ENCODE measurements around the gene POLDIP2. TPM values are rescaled to one million over a fixed set of nuclear protein-coding genes. Genes with fewer than 3 reads are reported as not detected.

POLDIP2 gene
- total and polyA plus RNA-seq, 10 of the 15 experiments (the other 5 are each of a cell fraction or from before 2014, with no cell fraction given) = 22.8 to 196 (median 121) TPM

DNA sequence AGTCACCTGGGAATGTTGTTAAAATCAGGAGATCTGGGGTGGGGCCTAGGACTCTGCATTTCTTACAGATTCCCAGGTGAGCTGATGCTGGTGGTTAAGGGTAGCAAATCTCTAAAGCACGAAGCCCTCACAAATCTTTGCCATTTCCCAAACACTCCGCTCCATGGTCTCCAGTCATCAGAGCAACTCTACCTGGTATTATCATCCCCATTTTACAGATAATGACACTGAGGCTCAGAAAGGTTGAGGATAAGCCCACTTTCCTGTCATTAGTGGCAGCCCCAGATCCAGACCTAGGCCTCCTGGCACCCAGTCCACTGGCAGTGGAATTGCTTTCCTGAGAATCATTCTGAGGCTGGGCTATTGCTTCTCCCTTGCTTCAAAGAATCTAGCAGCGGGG, 39.9 kb upstream of the POLDIP2 start:
- no peaks in the 10 kb centered on the region; the same call in 1 of the 2 replicates for H3K4me1 ChIP-seq (ENCODE audit: control insufficient read depth, insufficient read depth, low read length)
- ChIA-PET POLR2A (no interaction called here), CTCF (interaction anchor here (6.2 kb wide), 1 partner anchor 19 kb away, joined by 37 read pairs; no protein-coding TSS in a partner anchor), RAD21 (ENCODE audit: unreplicated experiment) (no interaction called here), SMC1A (ENCODE audit: uncharacterized antibody, unreplicated experiment) (no interaction called here)
- FAIRE-seq (no peak), ATAC-seq (no peak), DNase-seq (ENCODE audit: low read depth, low spot score) (no peak)
- H3K9ac ChIP-seq (ENCODE audit: control insufficient read depth, insufficient read depth, low read length) = no peak overlapping the region
- no peaks in the 10 kb centered on the region for H4K20me1 ChIP-seq (ENCODE audit: control insufficient read depth, insufficient read depth)
- in situ Hi-C loops (cut with MboI) = no loop called here
- no peak overlapping the region for H3K4me3 ChIP-seq
- intact Hi-C loops (cut with micrococcal nuclease; ENCODE audit: unreplicated experiment) = no loop called here
- H3K79me2 ChIP-seq (ENCODE audit: control insufficient read depth, insufficient read depth, low read length) = no peaks in the 10 kb centered on the region
- WGBS (ENCODE audit: insufficient coverage, insufficient replicate concordance, low lambda C conversion rate, missing lambda C conversion rate) = 97% methylated on average over 3 of the region's 3 CpGs
- no peak overlapping the region for H2AFZ ChIP-seq (ENCODE audit: control insufficient read depth, low read depth, low read length)
- BruUV-seq (replicated peaks) = no TSS peak
- no peak overlapping the region for H3K4me2 ChIP-seq (ENCODE audit: control insufficient read depth, insufficient read depth)
- H3K27me3 ChIP-seq (replicated peaks in 1 of 2; ENCODE audit: control insufficient read depth in 2 of 2, insufficient read depth in 2 of 2, low read length in 1 of 2) = no peaks in the 10 kb centered on the region
- H3K27ac ChIP-seq (ENCODE audit: control insufficient read depth, insufficient read depth) = no peak overlapping the region
- H3K36me3 ChIP-seq (ENCODE audit: control insufficient read depth in 2 of 2, insufficient read depth in 2 of 2, low read length in 1 of 2) = peaks cover 1 to 6% of the 10 kb centered on the region in 2 experiments; a peak in 3 of 4 replicates
- H3K9me3 ChIP-seq (replicated peaks; ENCODE audit: control insufficient read depth, insufficient read depth, low read length) = no peaks in the 10 kb centered on the region
- TF ChIP-seq, protein P1, sequence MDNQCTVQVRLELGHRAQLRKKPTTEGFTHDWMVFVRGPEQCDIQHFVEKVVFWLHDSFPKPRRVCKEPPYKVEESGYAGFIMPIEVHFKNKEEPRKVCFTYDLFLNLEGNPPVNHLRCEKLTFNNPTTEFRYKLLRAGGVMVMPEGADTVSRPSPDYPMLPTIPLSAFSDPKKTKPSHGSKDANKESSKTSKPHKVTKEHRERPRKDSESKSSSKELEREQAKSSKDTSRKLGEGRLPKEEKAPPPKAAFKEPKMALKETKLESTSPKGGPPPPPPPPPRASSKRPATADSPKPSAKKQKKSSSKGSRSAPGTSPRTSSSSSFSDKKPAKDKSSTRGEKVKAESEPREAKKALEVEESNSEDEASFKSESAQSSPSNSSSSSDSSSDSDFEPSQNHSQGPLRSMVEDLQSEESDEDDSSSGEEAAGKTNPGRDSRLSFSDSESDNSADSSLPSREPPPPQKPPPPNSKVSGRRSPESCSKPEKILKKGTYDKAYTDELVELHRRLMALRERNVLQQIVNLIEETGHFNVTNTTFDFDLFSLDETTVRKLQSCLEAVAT (IDR thresholded peaks at IDR 0.05) = no peak
- no peak for TF ChIP-seq PAX5 (IDR thresholded peaks at IDR 0.05; ENCODE audit: borderline replicate concordance, low read depth, low read length)
- TF ChIP-seq MYC (IDR thresholded peaks at IDR 0.05; ENCODE audit: insufficient read depth, insufficient read length, insufficient replicate concordance, low read length, severe bottlenecking) = no peak
- no peak for TF ChIP-seq NFIC (IDR thresholded peaks at IDR 0.05; ENCODE audit: low read depth, low read length)
- TF ChIP-seq RAD21 (IDR thresholded peaks at IDR 0.05; ENCODE audit: insufficient read depth, low read depth, low read length) = no peak
- TF ChIP-seq, protein P2, sequence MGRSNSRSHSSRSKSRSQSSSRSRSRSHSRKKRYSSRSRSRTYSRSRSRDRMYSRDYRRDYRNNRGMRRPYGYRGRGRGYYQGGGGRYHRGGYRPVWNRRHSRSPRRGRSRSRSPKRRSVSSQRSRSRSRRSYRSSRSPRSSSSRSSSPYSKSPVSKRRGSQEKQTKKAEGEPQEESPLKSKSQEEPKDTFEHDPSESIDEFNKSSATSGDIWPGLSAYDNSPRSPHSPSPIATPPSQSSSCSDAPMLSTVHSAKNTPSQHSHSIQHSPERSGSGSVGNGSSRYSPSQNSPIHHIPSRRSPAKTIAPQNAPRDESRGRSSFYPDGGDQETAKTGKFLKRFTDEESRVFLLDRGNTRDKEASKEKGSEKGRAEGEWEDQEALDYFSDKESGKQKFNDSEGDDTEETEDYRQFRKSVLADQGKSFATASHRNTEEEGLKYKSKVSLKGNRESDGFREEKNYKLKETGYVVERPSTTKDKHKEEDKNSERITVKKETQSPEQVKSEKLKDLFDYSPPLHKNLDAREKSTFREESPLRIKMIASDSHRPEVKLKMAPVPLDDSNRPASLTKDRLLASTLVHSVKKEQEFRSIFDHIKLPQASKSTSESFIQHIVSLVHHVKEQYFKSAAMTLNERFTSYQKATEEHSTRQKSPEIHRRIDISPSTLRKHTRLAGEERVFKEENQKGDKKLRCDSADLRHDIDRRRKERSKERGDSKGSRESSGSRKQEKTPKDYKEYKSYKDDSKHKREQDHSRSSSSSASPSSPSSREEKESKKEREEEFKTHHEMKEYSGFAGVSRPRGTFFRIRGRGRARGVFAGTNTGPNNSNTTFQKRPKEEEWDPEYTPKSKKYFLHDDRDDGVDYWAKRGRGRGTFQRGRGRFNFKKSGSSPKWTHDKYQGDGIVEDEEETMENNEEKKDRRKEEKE (IDR thresholded peaks at IDR 0.05) = no peak
- TF ChIP-seq, protein P3, sequence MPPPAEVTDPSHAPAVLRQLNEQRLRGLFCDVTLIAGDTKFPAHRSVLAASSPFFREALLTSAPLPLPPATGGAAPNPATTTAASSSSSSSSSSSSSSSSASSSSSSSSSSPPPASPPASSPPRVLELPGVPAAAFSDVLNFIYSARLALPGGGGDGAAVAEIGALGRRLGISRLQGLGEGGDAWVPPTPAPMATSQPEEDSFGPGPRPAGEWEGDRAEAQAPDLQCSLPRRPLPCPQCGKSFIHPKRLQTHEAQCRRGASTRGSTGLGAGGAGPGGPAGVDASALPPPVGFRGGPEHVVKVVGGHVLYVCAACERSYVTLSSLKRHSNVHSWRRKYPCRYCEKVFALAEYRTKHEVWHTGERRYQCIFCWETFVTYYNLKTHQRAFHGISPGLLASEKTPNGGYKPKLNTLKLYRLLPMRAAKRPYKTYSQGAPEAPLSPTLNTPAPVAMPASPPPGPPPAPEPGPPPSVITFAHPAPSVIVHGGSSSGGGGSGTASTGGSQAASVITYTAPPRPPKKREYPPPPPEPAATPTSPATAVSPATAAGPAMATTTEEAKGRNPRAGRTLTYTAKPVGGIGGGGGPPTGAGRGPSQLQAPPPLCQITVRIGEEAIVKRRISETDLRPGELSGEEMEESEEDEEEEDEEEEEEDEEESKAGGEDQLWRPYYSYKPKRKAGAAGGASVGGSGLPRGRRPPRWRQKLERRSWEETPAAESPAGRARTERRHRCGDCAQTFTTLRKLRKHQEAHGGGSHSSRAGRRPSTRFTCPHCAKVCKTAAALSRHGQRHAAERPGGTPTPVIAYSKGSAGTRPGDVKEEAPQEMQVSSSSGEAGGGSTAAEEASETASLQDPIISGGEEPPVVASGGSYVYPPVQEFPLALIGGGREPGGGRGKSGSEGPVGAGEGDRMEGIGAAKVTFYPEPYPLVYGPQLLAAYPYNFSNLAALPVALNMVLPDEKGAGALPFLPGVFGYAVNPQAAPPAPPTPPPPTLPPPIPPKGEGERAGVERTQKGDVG (CRISPR knock-in tag; IDR thresholded peaks at IDR 0.05) = no peak
- no peak for TF ChIP-seq POLR2AphosphoS5 (IDR thresholded peaks at IDR 0.05; ENCODE audit: low read length)
- no peak for TF ChIP-seq EP300 (IDR thresholded peaks at IDR 0.05; ENCODE audit: borderline replicate concordance in 1 of 2, control insufficient read depth in 1 of 2, low read depth in 2 of 2, low read length in 2 of 2)
- no peak for TF ChIP-seq JUNB (IDR thresholded peaks at IDR 0.05)
- no peak for TF ChIP-seq ASH2L (IDR thresholded peaks at IDR 0.05; ENCODE audit: borderline replicate concordance, low read depth)
- TF ChIP-seq, protein P4, sequence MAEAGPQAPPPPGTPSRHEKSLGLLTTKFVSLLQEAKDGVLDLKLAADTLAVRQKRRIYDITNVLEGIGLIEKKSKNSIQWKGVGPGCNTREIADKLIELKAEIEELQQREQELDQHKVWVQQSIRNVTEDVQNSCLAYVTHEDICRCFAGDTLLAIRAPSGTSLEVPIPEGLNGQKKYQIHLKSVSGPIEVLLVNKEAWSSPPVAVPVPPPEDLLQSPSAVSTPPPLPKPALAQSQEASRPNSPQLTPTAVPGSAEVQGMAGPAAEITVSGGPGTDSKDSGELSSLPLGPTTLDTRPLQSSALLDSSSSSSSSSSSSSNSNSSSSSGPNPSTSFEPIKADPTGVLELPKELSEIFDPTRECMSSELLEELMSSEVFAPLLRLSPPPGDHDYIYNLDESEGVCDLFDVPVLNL (IDR thresholded peaks at IDR 0.05; ENCODE audit: low read depth, low read length) = no peak

Data from GM12878 (cell line).